Measurements from ENCODE around the gene LAMC3.

The LAMC3 gene

GRCh38 chr9:131142160-131142559 lies 133.2 kb downstream of the LAMC3 start:
- no peak for DNase-seq (ENCODE audit: low spot score)
- TF ChIP-seq, protein P1, sequence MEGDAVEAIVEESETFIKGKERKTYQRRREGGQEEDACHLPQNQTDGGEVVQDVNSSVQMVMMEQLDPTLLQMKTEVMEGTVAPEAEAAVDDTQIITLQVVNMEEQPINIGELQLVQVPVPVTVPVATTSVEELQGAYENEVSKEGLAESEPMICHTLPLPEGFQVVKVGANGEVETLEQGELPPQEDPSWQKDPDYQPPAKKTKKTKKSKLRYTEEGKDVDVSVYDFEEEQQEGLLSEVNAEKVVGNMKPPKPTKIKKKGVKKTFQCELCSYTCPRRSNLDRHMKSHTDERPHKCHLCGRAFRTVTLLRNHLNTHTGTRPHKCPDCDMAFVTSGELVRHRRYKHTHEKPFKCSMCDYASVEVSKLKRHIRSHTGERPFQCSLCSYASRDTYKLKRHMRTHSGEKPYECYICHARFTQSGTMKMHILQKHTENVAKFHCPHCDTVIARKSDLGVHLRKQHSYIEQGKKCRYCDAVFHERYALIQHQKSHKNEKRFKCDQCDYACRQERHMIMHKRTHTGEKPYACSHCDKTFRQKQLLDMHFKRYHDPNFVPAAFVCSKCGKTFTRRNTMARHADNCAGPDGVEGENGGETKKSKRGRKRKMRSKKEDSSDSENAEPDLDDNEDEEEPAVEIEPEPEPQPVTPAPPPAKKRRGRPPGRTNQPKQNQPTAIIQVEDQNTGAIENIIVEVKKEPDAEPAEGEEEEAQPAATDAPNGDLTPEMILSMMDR (IDR thresholded peaks at IDR 0.05; ENCODE audit: extremely low read depth, missing control alignments), result no peak
